Progenitor cell of endocrine pancreas (in vitro differentiated cells): ENCODE results near the gene ITGB1. TPM values are rescaled to one million over a fixed set of nuclear protein-coding genes. Genes with fewer than 3 reads are reported as not detected.

Experiments
- DNase-seq: peaks from one replicate; pipeline ENCODE4 v3.0.0; 2021; ENCODE audit warnings: low spot score; ENCODE audit not compliant: unreplicated experiment
- H3K27ac Mint-ChIP-seq: 2 replicates; pipeline ENCODE4 v1.8.0; 2021; ENCODE audit warnings: mild to moderate bottlenecking, moderate library complexity, mixed read lengths
- H3K27me3 Mint-ChIP-seq: 2 replicates; pipeline ENCODE4 v1.8.0; 2021; ENCODE audit warnings: mixed read lengths
- H3K36me3 Mint-ChIP-seq: 2 replicates; pipeline ENCODE4 v1.8.0; 2022; ENCODE audit warnings: mixed read lengths; ENCODE audit not compliant: insufficient read depth
- H3K4me1 Mint-ChIP-seq: 2 replicates; pipeline ENCODE4 v1.8.0; 2021; ENCODE audit warnings: low read depth, mixed read lengths
- H3K4me3 Mint-ChIP-seq: 2 replicates; pipeline ENCODE4 v1.8.0; 2021; ENCODE audit warnings: low read depth, mild to moderate bottlenecking, moderate library complexity, mixed read lengths
- H3K9me3 Mint-ChIP-seq: 2 replicates; pipeline ENCODE4 v1.8.0; 2021; ENCODE audit warnings: low read depth, mixed read lengths
- CTCF ChIP-seq: fragments of 200-600 bp; sonication (generic); IDR thresholded peaks from one replicate; pipeline ENCODE4 v1.5.0; 2021; ENCODE audit warnings: antibody characterized with exemption, mild to moderate bottlenecking; ENCODE audit not compliant: unreplicated experiment
- total RNA-seq: library from RNA; stranded (reverse); gene quantifications from 2 replicates; pipeline ENCODE4 v1.2.1, GENCODE V29; 2021

Gene ITGB1
- total RNA-seq, 1 donor from 2014 or later: 382 TPM

GRCh38 chr10:32955299-32955772 lies 2.7 kb downstream of the ITGB1 start:
- Mint-ChIP-seq H3K27me3 (no peaks in the 10 kb centered on the region), H3K9me3 (no peaks in the 10 kb centered on the region), H3K4me3 (peak overlapping the region; percentile 66), H3K27ac (peak overlapping the region; percentile 66), H3K36me3 (peaks cover 1% of the 10 kb centered on the region), H3K4me1 (peaks cover 76% of the 10 kb centered on the region)
- no peak for TF ChIP-seq CTCF
- DNase-seq: no peak

GRCh38 chr10:32954545-32955298 lies 3.3 kb downstream of the ITGB1 start:
- Mint-ChIP-seq H3K27ac (peak overlapping the region; percentile 66), H3K4me1 (peaks cover 74% of the 10 kb centered on the region), H3K27me3 (no peaks in the 10 kb centered on the region), H3K9me3 (no peaks in the 10 kb centered on the region), H3K36me3 (peaks cover 1% of the 10 kb centered on the region), H3K4me3 (peak overlapping the region; percentile 66)
- DNase-seq: no peak
- TF ChIP-seq CTCF: no peak

GRCh38 chr10:32954080-32954479 lies 4.0 kb downstream of the ITGB1 start:
- Mint-ChIP-seq H3K36me3 (peaks cover 1% of the 10 kb centered on the region), H3K9me3 (no peaks in the 10 kb centered on the region), H3K27me3 (no peaks in the 10 kb centered on the region), H3K4me1 (peaks cover 72% of the 10 kb centered on the region), H3K4me3 (peak overlapping the region; percentile 6), H3K27ac (peak overlapping the region; percentile 3)
- TF ChIP-seq CTCF: no peak
- DNase-seq: no peak

- H3K9me3 Mint-ChIP-seq: no peaks in the 10 kb centered on the region
- no peak for TF ChIP-seq CTCF
- H3K36me3 Mint-ChIP-seq: peaks cover 1% of the 10 kb centered on the region
- peaks cover 74% of the 10 kb centered on the region for H3K4me1 Mint-ChIP-seq
- no peaks in the 10 kb centered on the region for H3K27me3 Mint-ChIP-seq
- no peak overlapping the region for H3K4me3 Mint-ChIP-seq
- peak overlapping the region; percentile 67 for H3K27ac Mint-ChIP-seq
- DNase-seq: no peak
These were observed 4.6 kb downstream of the ITGB1 start for GRCh38 chr10:32953277-32953927.

GRCh38 chr10:32952541-32953276 lies 5.3 kb downstream of the ITGB1 start:
- Mint-ChIP-seq H3K4me1 (peaks cover 76% of the 10 kb centered on the region), H3K4me3 (peak overlapping the region; percentile 4), H3K27me3 (no peaks in the 10 kb centered on the region), H3K36me3 (peaks cover 1% of the 10 kb centered on the region), H3K9me3 (no peaks in the 10 kb centered on the region), H3K27ac (peak overlapping the region; percentile 67)
- no peak for DNase-seq
- no peak for TF ChIP-seq CTCF
